Natural killer cell (primary cell): ENCODE measurements around the gene DAD1. TPM values are rescaled to one million over a fixed set of nuclear protein-coding genes. Genes with fewer than 3 reads are reported as not detected.

Experiments
- ATAC-seq, 3 donors: fragments of 150-1000 bp in 2 of 3; fragments of 200-7000 bp in 1 of 3; cut with Tn5 transposase; 1 replicate in 1 of 3; 2 replicates in 2 of 3; pipeline ENCODE4 v1.10.0; 2021; ENCODE audit warnings: mild to moderate bottlenecking in 2 of 3, moderate library complexity in 2 of 3
- DNase-seq, 2 donors: peaks; one replicate each; pipeline versions ENCODE4 v3.0.0 to v3.0.0-alpha.2; 2013 to 2021; ENCODE audit warnings: mixed read lengths in 1 of 2
- H3K27ac ChIP-seq: one replicate; pipeline ENCODE4 v1.5.1; 2013; ENCODE audit warnings: mild to moderate bottlenecking, low read length
- H3K27me3 ChIP-seq: one replicate; pipeline ENCODE4 v1.6.1; 2013; ENCODE audit warnings: low read length; ENCODE audit not compliant: control insufficient read depth, insufficient read depth
- H3K36me3 ChIP-seq: one replicate; pipeline ENCODE4 v1.6.1; 2013; ENCODE audit warnings: low read length; ENCODE audit not compliant: control insufficient read depth, insufficient read depth
- H3K4me1 ChIP-seq: one replicate; pipeline ENCODE4 v1.6.1; 2013; ENCODE audit warnings: low read length; ENCODE audit not compliant: control insufficient read depth, insufficient read depth
- H3K4me3 ChIP-seq: one replicate; pipeline ENCODE4 v1.5.1; 2013; ENCODE audit warnings: low read length
- H3K9me3 ChIP-seq: one replicate; pipeline ENCODE4 v1.6.1; 2013; ENCODE audit warnings: low read length; ENCODE audit not compliant: control insufficient read depth, insufficient read depth
- H3K27ac Mint-ChIP-seq, 2 donors: one replicate each; pipeline ENCODE4 v1.8.0; 2022; ENCODE audit warnings: mild to moderate bottlenecking in 2 of 2, mixed read lengths in 2 of 2, moderate library complexity in 1 of 2
- H3K27me3 Mint-ChIP-seq, 2 donors: one replicate each; pipeline ENCODE4 v1.8.0; 2022; ENCODE audit warnings: low read depth in 2 of 2, mixed read lengths in 2 of 2
- H3K36me3 Mint-ChIP-seq: one replicate; pipeline ENCODE4 v1.8.0; 2022; ENCODE audit warnings: mixed read lengths
- H3K4me1 Mint-ChIP-seq, 2 donors: one replicate each; pipeline ENCODE4 v1.8.0; 2022; ENCODE audit warnings: mixed read lengths in 2 of 2
- H3K4me3 Mint-ChIP-seq: one replicate; pipeline ENCODE4 v1.8.0; 2022; ENCODE audit warnings: mild to moderate bottlenecking, moderate library complexity, mixed read lengths
- H3K9me3 Mint-ChIP-seq, 2 donors: one replicate each; pipeline ENCODE4 v1.8.0; 2022; ENCODE audit warnings: mixed read lengths in 2 of 2
- CTCF ChIP-seq: fragments of 200-600 bp; IDR thresholded peaks from one replicate; pipeline ENCODE4 v1.8.0; 2022; ENCODE audit warnings: antibody characterized with exemption
- WGBS: methylation state at CpG from one replicate; pipeline ENCODE4 v1.1.7; 2013; ENCODE audit warnings: missing lambda C conversion rate; ENCODE audit not compliant: insufficient coverage; 5-methylcytosine and 5-hydroxymethylcytosine counted together
- intact Hi-C: fragments of 100-400 bp; cut with micrococcal nuclease; formaldehyde crosslinking; loops from one replicate; pipeline ENCODE4 v1.14.2; 2022
- total RNA-seq, 4 donors: library from RNA; stranded (reverse); fragments of 120-200 nt in 1 of 4; gene quantifications; one replicate each; pipeline versions ENCODE4 v1.2.3 to v1.2.4, GENCODE V29; 2013 to 2022

The DAD1 gene
- total RNA-seq, 3 donors from 2014 or later (not counting 1 experiment from before 2014, with no cell fraction given): 79.5 to 97.9 (median 92.8) TPM

- H3K27ac ChIP-seq: peak overlapping the region; percentile 85
- no peak overlapping the region for H3K4me3 ChIP-seq
- Mint-ChIP-seq H3K9me3 (no peaks in the 10 kb centered on the region), H3K27ac (peak overlapping the region; percentile 93 to 94), H3K27me3 (no peaks in the 10 kb centered on the region), H3K4me1 (peaks cover 73 to 80% of the 10 kb centered on the region in 2 donors), H3K4me3 (peak overlapping the region; percentile 76), H3K36me3 (no peaks in the 10 kb centered on the region)
- WGBS: 51% methylated on average over 9 of the region's 11 CpGs
- no peaks in the 10 kb centered on the region for H3K27me3 ChIP-seq
- H3K36me3 ChIP-seq: no peaks in the 10 kb centered on the region
- intact Hi-C loops: loop anchor here (5.0 kb wide), 1 partner anchor 37 kb away; no protein-coding TSS in a partner anchor
- H3K4me1 ChIP-seq: peaks cover 32% of the 10 kb centered on the region
- DNase-seq (peak in 1 of 2 donors; percentile 68), ATAC-seq (peak; percentile 72 to 91 (median 72))
- no peak for TF ChIP-seq CTCF
- no peaks in the 10 kb centered on the region for H3K9me3 ChIP-seq
These were observed 64.8 kb downstream of the DAD1 start for GRCh38 chr14:22524115-22524783.

GRCh38 chr14:22523283-22523682 lies 65.7 kb downstream of the DAD1 start:
- H3K4me1 Mint-ChIP-seq: peaks cover 76 to 81% of the 10 kb centered on the region in 2 donors
- no peak for DNase-seq
- Histone ChIP-seq H3K27me3 (no peaks in the 10 kb centered on the region), H3K4me1 (peaks cover 40% of the 10 kb centered on the region), H3K36me3 (no peaks in the 10 kb centered on the region), H3K27ac (peak overlapping the region; percentile 85), H3K4me3 (no peak overlapping the region), H3K9me3 (no peaks in the 10 kb centered on the region)
- H3K4me3 Mint-ChIP-seq: peak overlapping the region; percentile 61
- intact Hi-C loops: loop anchor here (5.0 kb wide), 1 partner anchor 36 kb away; no protein-coding TSS in a partner anchor
- no peaks in the 10 kb centered on the region for H3K27me3 Mint-ChIP-seq
- peak overlapping the region; percentile 93 to 94 for H3K27ac Mint-ChIP-seq
- H3K9me3 Mint-ChIP-seq: no peaks in the 10 kb centered on the region
- no peak for ATAC-seq
- H3K36me3 Mint-ChIP-seq: no peaks in the 10 kb centered on the region
- TF ChIP-seq CTCF: no peak

DNA sequence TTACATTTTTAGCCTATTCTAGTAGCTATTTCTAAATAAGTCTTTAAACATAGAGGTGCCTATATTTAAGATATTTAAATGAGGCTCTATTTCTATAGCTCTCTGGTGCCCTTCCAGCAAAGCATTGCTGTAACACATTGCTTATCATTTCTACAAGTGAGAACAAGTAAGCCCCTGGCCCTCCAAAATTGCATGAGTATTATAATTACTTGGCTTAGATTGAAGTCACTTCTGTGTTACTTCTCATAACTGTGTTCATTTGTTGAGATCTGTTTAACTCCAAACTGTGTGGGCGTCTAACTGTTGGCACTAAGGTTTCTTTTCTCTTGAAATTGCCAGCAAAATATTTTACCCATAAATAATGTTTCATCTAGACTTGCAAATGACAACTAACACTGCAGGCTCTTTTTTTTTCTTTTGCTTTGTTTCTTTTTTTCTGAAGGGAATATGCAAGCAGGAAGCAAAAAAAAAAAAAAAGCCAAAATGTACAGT lies 66.5 kb downstream of the DAD1 start:
- no peak overlapping the region for H3K4me3 ChIP-seq

More for the DNA sequence above, 66.5 kb downstream of the DAD1 start:
- peak overlapping the region; percentile 93 to 94 for H3K27ac Mint-ChIP-seq
- H3K27me3 ChIP-seq: no peaks in the 10 kb centered on the region
- peaks cover 83 to 85% of the 10 kb centered on the region in 2 donors for H3K4me1 Mint-ChIP-seq
- H3K9me3 ChIP-seq: no peaks in the 10 kb centered on the region
- no peaks in the 10 kb centered on the region for H3K9me3 Mint-ChIP-seq
- no peaks in the 10 kb centered on the region for H3K36me3 ChIP-seq
- peak overlapping the region; percentile 85 for H3K27ac ChIP-seq
- no peak for DNase-seq
- ATAC-seq: no peak
- H3K27me3 Mint-ChIP-seq: no peaks in the 10 kb centered on the region
- TF ChIP-seq CTCF: no peak
- peaks cover 48% of the 10 kb centered on the region for H3K4me1 ChIP-seq
- intact Hi-C loops: loop anchor here (5.0 kb wide), 1 partner anchor 35 kb away; no protein-coding TSS in a partner anchor
- peak overlapping the region; percentile 61 for H3K4me3 Mint-ChIP-seq
- 40% methylated on average over 1 of the region's 1 CpG for WGBS
- no peaks in the 10 kb centered on the region for H3K36me3 Mint-ChIP-seq
